ENCODE data around the gene SGMS1. TPM values are rescaled to one million over a fixed set of nuclear protein-coding genes. Genes with fewer than 3 reads are reported as not detected.
"Not testable (repeated sequence)": the region's sequence is repeated elsewhere in the genome, so short reads cannot be mapped to it uniquely, and the experiment has no call there.

SGMS1 gene
- total RNA-seq, 1 experiment from 2014 or later = 19.7 TPM

GRCh38 chr10:50464004-50464409, 159.7 kb downstream of the SGMS1 start:
- Histone ChIP-seq H3K36me3 (no peaks in the 10 kb centered on the region), H3K27me3 (no peaks in the 10 kb centered on the region), H3K9me3 (no peaks in the 10 kb centered on the region), H3K4me3 (no peak overlapping the region)
- no peak for DNase-seq

- no peak overlapping the region for H3K4me3 ChIP-seq
- no peaks in the 10 kb centered on the region for H3K27me3 ChIP-seq
- no peaks in the 10 kb centered on the region for H3K9me3 ChIP-seq
- no peaks in the 10 kb centered on the region for H3K36me3 ChIP-seq
- no peak for DNase-seq
Measured at GRCh38 chr10:50461834-50462233, 161.9 kb downstream of the SGMS1 start.

- H3K36me3 ChIP-seq = no peaks in the 10 kb centered on the region
- no peak overlapping the region for H3K4me3 ChIP-seq
- no peak for DNase-seq
- no peaks in the 10 kb centered on the region for H3K27me3 ChIP-seq
- no peaks in the 10 kb centered on the region for H3K9me3 ChIP-seq
Measured at GRCh38 chr10:50461123-50461522, 162.6 kb downstream of the SGMS1 start.

GRCh38 chr10:50456719-50457118, 167.0 kb downstream of the SGMS1 start:
- H3K9me3 ChIP-seq = no peaks in the 10 kb centered on the region
- DNase-seq = no peak

GRCh38 chr10:50453940-50454339, 169.8 kb downstream of the SGMS1 start:
- Histone ChIP-seq H3K4me3 (no peak overlapping the region), H3K27me3 (no peaks in the 10 kb centered on the region), H3K36me3 (no peaks in the 10 kb centered on the region), H3K9me3 (no peaks in the 10 kb centered on the region)
- no peak for DNase-seq

More at GRCh38 chr10:50456719-50457118, 167.0 kb downstream of the SGMS1 start:
- Histone ChIP-seq H3K27me3 (no peaks in the 10 kb centered on the region), H3K36me3 (no peaks in the 10 kb centered on the region), H3K4me3 (no peak overlapping the region)

GRCh38 chr10:50452603-50453002, 171.2 kb downstream of the SGMS1 start:
- no peak overlapping the region for H3K4me3 ChIP-seq
- H3K9me3 ChIP-seq = no peaks in the 10 kb centered on the region
- H3K27me3 ChIP-seq = no peaks in the 10 kb centered on the region
- no peaks in the 10 kb centered on the region for H3K36me3 ChIP-seq
- no peak for DNase-seq

GRCh38 chr10:50447691-50448090, 176.1 kb downstream of the SGMS1 start:
- H3K9me3 ChIP-seq = no peaks in the 10 kb centered on the region
- no peak overlapping the region for H3K4me3 ChIP-seq
- no peak for DNase-seq
- no peaks in the 10 kb centered on the region for H3K27me3 ChIP-seq
- H3K36me3 ChIP-seq = no peaks in the 10 kb centered on the region

- not testable (repeated sequence) for H3K36me3 ChIP-seq, H3K4me3 ChIP-seq, DNase-seq, H3K27me3 ChIP-seq, H3K9me3 ChIP-seq
Measured at GRCh38 chr10:50445777-50446176, 178.0 kb downstream of the SGMS1 start.

- DNase-seq = no peak
- Histone ChIP-seq H3K36me3 (no peaks in the 10 kb centered on the region), H3K27me3 (no peaks in the 10 kb centered on the region), H3K4me3 (no peak overlapping the region), H3K9me3 (no peaks in the 10 kb centered on the region)
Measured at GRCh38 chr10:50440489-50440888, 183.3 kb downstream of the SGMS1 start.

GRCh38 chr10:50439806-50440205, 183.9 kb downstream of the SGMS1 start:
- DNase-seq = no peak
- no peaks in the 10 kb centered on the region for H3K27me3 ChIP-seq
- no peak overlapping the region for H3K4me3 ChIP-seq
- H3K9me3 ChIP-seq = no peaks in the 10 kb centered on the region
- H3K36me3 ChIP-seq = no peaks in the 10 kb centered on the region

- no peak for DNase-seq
- no peaks in the 10 kb centered on the region for H3K9me3 ChIP-seq
- no peak overlapping the region for H3K4me3 ChIP-seq
- no peaks in the 10 kb centered on the region for H3K36me3 ChIP-seq
- no peaks in the 10 kb centered on the region for H3K27me3 ChIP-seq
Measured at GRCh38 chr10:50439187-50439586, 184.6 kb downstream of the SGMS1 start.

GRCh38 chr10:50438049-50438936, 185.5 kb downstream of the SGMS1 start:
- H3K9me3 ChIP-seq = no peaks in the 10 kb centered on the region
- DNase-seq = no peak
- no peaks in the 10 kb centered on the region for H3K36me3 ChIP-seq
- no peaks in the 10 kb centered on the region for H3K27me3 ChIP-seq
- no peak overlapping the region for H3K4me3 ChIP-seq

GRCh38 chr10:50437248-50437647, 186.5 kb downstream of the SGMS1 start:
- H3K36me3 ChIP-seq = no peaks in the 10 kb centered on the region
- H3K9me3 ChIP-seq = no peaks in the 10 kb centered on the region
- no peak overlapping the region for H3K4me3 ChIP-seq
- DNase-seq = no peak
- H3K27me3 ChIP-seq = no peaks in the 10 kb centered on the region

GRCh38 chr10:50436805-50437204, 187.0 kb downstream of the SGMS1 start:
- no peak overlapping the region for H3K4me3 ChIP-seq
- no peaks in the 10 kb centered on the region for H3K36me3 ChIP-seq
- no peak for DNase-seq
- no peaks in the 10 kb centered on the region for H3K27me3 ChIP-seq
- no peaks in the 10 kb centered on the region for H3K9me3 ChIP-seq

GRCh38 chr10:50432211-50433009, 191.3 kb downstream of the SGMS1 start:
- Histone ChIP-seq H3K4me3 (no peak overlapping the region), H3K27me3 (no peaks in the 10 kb centered on the region), H3K9me3 (no peaks in the 10 kb centered on the region), H3K36me3 (no peaks in the 10 kb centered on the region)
- DNase-seq = no peak

- no peaks in the 10 kb centered on the region for H3K9me3 ChIP-seq
- DNase-seq = peak; percentile 76
- H3K27me3 ChIP-seq = no peaks in the 10 kb centered on the region
- peak overlapping the region; percentile 1; the same call in 1 of the 2 replicates for H3K4me3 ChIP-seq
- no peaks in the 10 kb centered on the region for H3K36me3 ChIP-seq
Measured at GRCh38 chr10:50431791-50432190, 192.0 kb downstream of the SGMS1 start.

- no peaks in the 10 kb centered on the region for H3K27me3 ChIP-seq
- no peak for DNase-seq
- no peaks in the 10 kb centered on the region for H3K36me3 ChIP-seq
- no peaks in the 10 kb centered on the region for H3K9me3 ChIP-seq
- H3K4me3 ChIP-seq = peak overlapping the region; percentile 1; the same call in 1 of the 2 replicates
Measured at GRCh38 chr10:50431133-50431532, 192.6 kb downstream of the SGMS1 start.
